NT2/D1 (cell line): Measurements from ENCODE around the gene PYM1.

Experiments used
- DNase-seq: peaks from one replicate; pipeline ENCODE4 v3.0.0-alpha.2; 2011; ENCODE audit warnings: low read depth, low spot score
- H3K27me3 ChIP-seq: 2 replicates; pipeline ENCODE4 v1.6.0; 2011; ENCODE audit warnings: mild to moderate bottlenecking; ENCODE audit not compliant: insufficient read length, insufficient read depth
- H3K36me3 ChIP-seq: 2 replicates; pipeline ENCODE4 v1.6.1; 2011; ENCODE audit warnings: mild to moderate bottlenecking, low read length, mixed read lengths; ENCODE audit not compliant: insufficient read depth, insufficient read length
- H3K4me1 ChIP-seq: 2 replicates; pipeline ENCODE4 v1.5.1; 2011; ENCODE audit not compliant: insufficient read depth, insufficient read length
- H3K4me3 ChIP-seq: 2 replicates; pipeline ENCODE4 v1.5.1; 2011; ENCODE audit warnings: low read depth; ENCODE audit not compliant: insufficient read length
- H3K9ac ChIP-seq: 2 replicates; pipeline ENCODE4 v1.6.0; 2011; ENCODE audit warnings: low read depth; ENCODE audit not compliant: insufficient read length
- H3K9me3 ChIP-seq: 2 replicates; pipeline ENCODE4 v1.5.1; 2011; ENCODE audit warnings: mild to moderate bottlenecking, low read length; ENCODE audit not compliant: insufficient read depth
- SUZ12 ChIP-seq: IDR thresholded peaks from 2 replicates; pipeline ENCODE4 v1.6.1; 2011; ENCODE audit not compliant: insufficient read length, insufficient read depth; ENCODE audit errors: extremely low read depth
- YY1 ChIP-seq: IDR thresholded peaks from 2 replicates; pipeline ENCODE4 v1.6.1; 2011; ENCODE audit not compliant: insufficient read length, insufficient read depth
- ZNF274 ChIP-seq: IDR thresholded peaks from 2 replicates; pipeline ENCODE4 v1.6.1; 2011; ENCODE audit warnings: mild to moderate bottlenecking, low read depth, low read length

PYM1 gene

GRCh38 chr12:55852740-55853139 lies 75.0 kb downstream of the PYM1 start:
- TF ChIP-seq ZNF274 (no peak), YY1 (no peak), SUZ12 (no peak)
- Histone ChIP-seq H3K4me1 (peaks cover 3% of the 10 kb centered on the region), H3K36me3 (no peaks in the 10 kb centered on the region), H3K4me3 (no peak overlapping the region), H3K9ac (no peak overlapping the region), H3K27me3 (no peaks in the 10 kb centered on the region), H3K9me3 (no peaks in the 10 kb centered on the region)
- no peak for DNase-seq
